NCI-H1092 (cell line): ENCODE data around the gene PHACTR3.

ENCODE experiments used
- DNase-seq: peaks from one replicate; lab custom pipeline; 2025; lab: John Stamatoyannopoulos, UW

The PHACTR3 gene

DNA sequence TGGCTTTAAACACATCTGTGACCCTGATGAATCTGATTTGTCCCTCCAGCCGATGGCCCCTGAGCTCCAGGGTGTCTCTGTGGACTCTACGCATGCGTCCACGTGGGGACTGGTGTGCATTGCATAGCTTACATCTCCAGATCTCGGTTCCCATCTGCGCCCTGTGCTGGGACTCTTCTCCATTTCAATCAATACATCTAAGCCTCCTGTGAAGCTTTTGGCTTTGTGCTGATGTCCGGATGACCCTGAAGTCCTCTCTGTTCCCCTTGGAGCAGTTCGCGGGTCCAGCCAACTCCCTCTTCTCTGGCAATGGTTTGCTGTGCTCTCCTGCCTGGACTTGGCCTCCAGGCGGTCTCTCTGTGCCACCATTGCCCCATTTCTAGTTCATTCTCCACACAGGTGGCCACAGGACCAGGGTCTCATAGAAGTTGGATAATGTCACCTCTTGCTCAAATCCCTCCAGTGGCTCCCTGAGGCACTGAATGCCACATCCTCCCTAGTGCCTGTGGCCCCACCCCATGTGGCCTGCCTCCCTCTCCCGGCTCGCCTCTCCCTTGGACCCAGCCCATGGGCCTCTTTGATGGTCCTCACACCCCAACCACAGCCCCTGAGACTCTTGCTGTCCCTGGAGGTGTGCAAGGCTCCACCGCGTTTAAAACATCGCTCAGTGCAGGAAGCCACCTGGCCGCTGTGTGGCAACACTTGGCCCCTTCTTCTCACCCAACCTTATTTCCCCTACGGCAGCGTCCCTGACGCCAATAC lies 173.7 kb downstream of the PHACTR3 start:
- no peak for DNase-seq

DNA sequence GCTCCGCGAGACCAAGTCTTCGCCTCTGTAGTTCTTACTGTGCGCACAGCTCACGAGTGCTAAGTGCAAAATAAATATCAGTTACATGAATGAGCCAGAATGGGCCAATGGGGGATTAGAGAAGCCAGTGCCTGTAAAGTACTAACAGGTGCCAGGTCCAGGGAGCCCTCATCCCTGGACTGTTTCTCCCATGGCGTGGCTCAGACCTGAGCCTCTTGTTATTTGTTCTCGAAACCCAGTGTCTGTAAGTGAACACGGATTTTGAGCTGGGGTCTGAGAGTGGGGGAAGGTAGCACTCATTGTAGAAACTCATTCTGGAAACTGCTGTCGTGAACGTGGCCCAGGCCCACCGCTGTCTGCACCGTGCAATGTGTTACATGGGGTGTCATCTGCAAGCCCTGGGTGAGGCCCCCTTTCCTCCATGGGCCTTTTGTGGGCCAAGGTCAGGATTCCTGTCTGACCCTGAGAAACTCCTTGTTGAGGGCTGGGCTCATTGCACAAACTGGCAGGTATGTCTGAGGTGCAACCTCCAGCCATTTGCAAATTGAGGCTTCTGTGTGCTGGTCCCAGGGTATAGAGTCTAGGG lies 174.4 kb downstream of the PHACTR3 start:
- DNase-seq: no peak

DNA sequence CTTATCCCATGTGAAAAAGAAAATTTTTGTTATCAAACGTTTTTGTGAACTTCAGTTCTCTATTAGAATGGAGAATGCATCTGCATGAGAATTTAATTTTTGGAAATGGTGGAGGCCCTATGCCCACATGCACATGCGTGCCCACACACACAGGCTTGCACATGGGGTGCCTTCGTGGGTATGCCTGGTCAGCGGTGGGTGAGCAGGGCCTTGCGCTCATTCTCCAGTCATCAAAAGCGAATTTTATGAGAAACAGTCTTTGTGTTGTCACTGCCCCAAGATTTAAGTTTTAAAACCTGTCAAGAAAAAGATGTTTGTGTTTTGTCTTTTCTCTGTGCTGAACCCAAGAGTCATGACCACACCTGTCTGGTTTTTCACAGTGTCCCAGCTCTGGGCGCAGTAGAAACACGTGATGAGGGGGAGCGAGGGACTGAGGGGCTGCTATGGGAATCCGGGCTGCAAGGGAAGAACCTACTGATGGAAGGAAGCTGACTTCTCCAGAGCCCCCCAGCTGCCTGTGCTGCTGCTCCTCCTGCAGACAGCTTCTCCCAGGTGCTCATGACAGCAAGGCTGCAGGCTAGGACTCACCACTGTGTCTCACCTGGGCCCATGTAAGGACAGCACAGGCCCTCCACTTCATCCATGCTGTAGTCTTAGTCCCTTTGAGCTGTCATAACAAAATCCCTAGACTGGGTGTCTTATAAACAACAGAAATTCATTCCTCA lies 175.5 kb downstream of the PHACTR3 start:
- DNase-seq: no peak

DNA sequence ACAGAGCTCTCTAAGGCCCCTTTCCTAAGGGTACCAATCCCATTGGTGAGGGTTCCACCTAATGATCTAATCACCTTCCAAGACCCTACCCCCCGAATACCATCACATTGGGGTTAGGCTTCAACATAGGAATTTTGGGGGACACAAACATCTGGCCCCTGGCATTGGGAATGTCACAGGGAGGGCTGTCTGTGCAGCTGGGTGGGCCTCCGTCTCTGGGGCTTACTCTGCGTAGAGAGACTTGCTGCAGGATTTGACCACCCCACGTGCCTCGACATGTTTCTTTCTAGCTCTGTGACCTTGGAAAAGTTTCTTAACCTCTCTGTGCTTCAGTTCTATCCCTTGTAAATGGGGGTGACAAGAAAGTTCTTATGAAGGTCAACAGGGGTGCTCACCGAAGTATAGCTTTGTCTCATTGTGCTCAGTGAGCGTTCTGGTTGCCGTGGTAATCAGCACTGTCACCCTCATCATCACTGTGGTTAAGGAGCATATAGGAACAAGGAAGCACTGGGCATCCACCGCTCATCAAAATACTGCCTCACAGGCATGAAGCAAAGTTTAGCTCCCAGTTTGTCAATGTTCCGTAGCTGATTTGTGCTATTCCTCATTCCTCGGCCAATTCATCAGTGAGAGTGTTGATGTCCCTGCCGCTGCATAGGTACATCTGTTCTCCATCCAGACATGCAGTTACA lies 176.3 kb downstream of the PHACTR3 start:
- DNase-seq: no peak

DNA sequence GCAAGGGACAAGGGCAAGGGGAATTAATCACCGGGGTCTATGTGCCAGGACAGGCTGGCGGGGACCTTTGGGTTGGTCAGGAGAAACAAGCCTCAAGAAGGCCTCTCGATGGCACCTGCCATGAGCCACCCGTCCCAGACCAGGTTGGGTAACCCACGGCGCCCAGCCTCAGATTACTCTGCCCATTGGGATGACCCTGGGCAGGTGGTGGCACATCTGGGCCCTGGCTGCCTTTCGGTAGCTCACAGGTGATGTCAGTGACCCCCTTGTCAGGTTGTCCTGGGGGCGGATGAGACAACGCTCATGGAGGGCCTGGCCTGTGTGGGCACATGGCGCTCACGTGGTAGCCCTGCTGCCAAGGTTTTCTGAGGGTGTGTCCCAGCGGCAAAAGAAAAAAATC lies 176.9 kb downstream of the PHACTR3 start:
- DNase-seq: no peak

DNA sequence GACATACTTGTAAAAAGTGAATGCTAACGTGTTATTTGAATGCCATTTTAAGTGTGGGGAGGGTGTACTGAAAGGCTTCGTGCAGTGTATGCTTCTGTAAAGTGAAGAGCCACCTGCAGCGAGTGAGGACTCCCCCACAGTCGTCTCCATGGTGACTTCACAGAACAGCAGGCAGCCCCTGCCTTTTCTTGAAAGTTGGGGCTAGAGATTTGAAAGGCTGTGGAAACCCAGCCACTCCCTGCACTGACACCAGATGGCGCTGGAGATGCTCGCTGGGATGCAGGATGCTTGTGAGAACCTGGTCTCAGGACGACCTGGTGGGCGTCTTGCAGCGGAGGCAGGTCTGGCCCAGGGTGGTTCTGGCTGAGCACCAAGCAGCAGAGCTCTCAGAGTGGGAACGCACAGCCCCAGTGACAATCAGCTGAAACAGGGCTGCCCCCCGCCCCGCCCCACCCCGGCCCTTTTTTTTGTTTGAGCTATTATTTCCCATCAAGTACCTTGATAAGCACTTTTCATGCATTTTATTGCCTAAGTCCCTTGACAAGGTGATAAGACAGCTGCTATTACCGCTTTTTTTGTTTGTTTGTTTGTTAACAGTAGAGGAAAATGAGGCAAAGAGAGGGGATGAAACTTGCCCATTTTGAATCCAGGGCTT lies 178.8 kb downstream of the PHACTR3 start:
- peak; percentile 41 for DNase-seq

DNA sequence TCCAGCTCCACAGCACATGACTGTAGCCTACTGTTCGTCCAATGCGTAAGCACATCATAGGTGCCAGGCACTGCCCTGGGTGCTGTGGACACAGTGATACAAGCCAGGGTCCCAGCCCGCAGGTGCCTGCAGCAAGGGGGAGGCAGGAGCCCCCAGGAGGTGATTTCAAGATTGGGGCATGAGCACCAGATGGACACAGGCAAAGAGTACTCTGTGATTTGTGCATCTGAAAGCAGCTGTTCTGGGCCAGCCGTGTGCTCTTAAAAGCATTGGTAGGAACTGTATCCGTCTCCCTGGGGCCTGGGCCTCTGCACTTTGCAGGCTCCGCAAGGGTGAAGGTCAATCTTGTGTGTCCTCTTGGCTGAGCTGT lies 179.3 kb downstream of the PHACTR3 start:
- DNase-seq: no peak

DNA sequence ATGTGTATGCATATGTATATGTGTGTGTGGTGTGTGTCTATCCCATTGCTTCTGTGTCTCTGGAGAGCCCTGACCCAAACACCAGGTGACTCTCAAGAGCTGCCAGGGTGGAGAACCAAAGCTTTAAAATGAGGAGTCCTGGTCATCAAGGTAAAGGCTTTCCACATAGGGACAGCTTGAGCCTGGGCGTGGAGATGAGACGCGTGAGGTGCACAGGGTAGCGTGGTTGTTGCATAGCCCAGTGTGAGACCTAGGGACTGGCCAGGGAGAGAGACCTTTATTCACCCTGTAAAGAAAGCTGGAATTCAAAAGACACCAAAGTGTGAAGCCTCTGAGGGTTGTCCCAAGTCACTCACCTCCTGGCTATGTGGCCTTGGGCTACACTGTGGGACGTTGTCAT lies 180.0 kb downstream of the PHACTR3 start:
- no peak for DNase-seq

DNA sequence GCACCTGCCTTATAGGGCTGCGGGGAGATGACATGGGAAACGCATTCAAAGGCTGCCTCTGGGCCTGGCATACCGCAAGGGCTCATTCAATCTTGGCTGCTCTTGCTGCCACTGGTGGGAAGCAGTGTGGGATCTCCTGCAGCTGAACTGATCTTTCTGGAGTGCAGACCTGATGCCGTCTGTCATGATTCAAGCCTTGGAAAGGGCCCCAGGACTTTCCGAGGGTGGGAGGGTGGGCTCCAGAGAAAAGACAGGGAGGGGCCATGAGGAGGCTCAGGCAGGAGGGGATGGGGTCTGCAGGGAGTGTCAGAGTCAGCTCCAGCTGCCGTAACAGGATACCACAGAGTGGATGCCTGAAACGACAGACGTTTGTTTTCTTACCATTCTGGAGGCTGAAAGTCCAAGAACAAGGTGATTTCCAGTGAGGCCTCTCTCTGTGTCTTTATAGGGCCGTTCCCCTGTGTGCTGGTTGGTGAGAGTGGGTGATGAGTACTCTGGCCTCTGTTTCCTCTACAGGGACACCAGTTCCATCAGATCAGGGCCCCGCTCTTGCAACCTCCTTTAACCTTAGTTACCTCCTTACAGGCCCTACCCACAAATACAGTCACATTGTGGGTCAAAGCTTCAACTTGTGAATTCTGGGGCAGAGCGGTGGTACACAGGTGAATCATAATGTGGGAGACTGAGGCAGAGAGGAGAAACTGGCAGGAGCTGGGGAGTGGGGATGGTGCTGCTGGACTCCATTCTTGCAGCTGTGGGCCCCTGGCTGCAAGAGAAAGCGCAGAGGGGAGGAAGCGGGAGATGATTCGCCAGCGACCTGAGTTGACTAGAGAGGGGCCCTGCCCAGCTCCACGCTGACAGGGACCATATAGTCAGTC lies 180.7 kb downstream of the PHACTR3 start:
- no peak for DNase-seq

DNA sequence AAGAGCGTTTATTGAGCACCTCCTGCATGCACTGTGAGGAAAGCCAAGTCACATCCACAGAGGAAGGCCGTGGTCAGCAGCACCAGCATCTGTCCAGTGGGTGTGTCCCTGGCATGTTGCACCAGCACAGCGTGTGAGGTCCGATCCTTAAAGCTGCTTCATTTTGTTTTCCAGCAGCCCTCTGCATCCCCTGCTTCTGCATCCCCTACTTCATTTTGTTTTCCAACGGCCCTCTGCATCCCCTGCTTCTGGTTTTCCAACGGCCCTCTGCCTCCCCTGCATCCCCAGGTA lies 181.3 kb downstream of the PHACTR3 start:
- DNase-seq: no peak

DNA sequence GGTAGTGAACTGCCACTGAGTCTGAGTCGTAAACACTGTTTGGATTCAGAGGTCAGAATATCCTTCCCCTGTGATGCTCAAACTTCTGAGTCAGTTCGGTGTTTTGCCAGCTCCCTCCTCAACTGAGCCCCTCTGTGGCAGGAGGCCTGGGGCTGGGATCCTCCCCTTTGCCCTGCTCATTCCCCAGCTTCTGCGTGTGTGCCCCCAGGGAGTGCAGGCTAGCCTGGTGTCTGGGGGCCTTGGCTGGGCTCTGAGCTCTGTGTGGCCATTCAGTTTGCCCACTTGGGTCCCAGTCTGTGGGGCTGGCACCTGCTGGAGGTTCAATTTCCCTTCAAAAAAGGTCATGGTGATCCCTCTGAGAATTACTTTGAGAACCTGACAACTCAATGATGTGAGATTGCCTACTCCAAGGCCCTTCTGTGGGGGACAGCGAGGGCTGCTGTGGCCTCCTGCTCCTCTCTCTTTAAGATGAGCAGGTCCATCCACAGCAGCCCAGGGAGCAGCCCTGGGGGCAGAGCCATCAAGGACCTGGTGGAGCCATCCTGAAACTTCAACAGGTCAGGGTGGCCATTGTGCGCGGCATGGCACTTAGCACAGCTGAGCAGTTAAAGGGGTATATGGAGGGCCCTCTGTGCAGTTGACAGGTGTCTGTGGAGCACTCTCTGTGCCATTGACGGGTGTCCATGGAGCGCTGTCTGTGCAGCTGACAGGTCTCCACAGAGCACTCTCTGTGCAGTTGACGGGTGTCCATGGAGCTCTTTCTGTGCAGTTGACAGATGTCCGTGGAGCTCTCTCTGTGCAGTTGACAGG lies 181.9 kb downstream of the PHACTR3 start:
- no peak for DNase-seq

DNA sequence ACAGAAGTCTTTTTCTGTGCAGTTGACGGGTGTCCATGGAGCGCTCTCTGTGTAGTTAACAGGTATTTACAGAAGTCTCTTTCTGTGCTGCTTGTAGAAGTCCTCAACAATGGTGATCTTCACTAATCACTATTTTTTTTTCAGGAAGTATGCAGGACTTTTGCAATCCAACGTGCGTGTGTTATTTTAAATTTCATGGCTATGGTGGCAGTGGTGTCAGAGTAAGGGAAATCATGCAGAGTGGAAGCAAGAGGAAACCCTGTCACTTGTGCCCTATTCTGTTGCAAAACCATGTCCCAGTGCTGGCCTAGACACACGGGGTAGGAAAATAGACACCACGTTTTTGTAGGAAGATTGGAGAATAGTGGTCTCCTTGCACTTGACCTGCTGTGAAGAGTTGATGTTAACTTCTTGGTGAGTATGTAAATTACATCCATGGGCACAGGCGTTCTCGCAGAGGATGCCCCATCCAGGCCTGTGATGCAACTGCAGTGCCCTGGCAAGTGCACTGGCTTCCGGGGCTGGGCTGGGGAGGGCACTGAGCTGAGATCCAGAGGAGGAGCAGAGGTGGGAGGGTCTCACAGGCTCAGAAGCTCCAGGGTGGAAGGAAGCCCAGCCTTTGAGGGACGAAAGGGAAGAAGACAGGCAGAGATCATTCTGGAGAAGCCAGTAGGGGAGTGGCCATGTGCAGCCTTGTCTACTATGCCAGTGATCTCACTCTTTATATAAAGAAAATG lies 182.6 kb downstream of the PHACTR3 start:
- DNase-seq: no peak

DNA sequence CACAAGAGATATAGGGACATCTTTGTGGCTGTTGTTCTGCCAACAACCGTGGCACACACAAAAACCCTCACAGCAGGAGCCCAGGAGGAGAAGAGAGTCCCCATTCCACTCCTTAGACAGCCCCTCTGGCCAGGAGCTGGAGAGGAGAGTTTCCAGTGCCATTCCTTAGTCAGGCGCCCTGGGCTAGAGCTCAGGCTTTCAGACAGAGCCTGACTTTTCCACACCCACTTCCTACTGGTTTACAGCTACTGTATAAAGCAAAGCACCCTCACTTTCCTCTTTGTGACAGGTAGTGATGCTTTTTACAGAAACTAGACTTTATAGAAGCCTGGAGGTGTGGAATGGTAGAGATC lies 183.2 kb downstream of the PHACTR3 start:
- DNase-seq: no peak

DNA sequence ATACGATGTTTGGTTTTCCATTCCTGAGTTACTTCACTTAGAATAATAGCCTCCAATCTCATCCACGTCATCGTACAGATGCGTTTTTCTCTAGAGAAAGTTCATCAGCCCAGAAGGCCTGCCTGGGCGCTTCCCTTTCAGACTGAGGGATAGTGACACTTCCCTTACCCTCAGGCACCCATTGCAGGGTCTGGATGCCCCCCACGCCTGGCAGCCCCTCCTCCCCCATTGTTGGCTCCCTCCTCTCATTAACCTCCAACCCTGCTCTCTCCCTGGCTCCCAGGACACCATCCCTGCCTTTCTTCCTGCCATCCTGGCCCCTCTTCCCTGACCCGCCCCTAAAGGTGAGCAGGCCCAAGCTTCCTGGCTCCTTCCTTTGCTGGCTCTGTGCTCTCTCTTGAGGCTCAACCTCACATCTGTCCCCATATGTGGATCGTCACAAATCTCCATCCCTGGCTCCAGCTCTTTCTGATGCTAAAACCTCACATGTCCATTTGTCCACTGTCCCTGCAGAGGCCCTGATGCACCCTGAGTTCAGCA lies 183.9 kb downstream of the PHACTR3 start:
- no peak for DNase-seq

DNA sequence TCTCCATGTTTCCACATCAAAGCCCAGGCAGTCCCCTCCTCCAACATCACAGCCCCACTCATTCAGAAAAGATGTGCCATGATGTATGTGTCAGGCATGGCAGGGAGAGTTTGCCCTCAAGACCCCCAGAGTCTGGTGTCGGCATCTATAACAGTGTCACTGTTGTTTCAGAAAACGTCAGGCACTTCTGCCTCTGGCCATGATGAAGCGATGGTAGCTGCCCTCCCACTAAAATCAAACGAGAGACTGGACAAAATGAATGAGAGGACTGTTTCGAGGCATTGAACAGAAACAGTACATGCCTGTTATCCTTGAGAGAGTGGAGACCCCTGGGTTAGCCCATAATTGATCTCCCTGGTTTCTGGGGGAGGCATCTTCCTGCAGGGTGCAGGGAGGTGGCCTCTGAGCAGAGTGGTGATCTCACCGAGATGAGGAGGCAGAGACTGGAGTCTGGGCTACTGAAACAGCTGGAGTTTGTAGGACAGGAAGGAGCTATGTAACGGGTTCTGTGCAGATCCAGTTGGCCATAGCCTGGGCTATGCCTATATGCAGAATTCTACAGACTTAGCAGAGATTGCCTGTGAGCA lies 184.6 kb downstream of the PHACTR3 start:
- no peak for DNase-seq

DNA sequence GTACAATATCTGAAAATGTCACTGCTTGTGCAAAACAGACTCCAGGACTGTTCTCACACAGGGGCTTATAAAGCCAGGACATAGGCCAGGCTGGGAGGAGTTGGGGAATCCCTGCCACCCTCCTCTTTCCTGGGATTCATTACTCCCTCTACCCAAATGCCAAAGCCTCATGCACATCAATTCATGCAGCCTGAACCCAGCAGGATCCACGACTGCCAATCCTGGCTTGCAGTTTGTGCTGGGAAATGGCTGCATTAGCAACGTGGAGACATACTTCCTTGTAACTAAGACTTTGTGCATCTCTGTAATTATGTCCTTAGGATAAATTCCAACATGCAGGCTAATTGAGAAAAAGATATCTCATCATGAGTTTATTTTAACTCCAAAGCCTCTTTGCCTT lies 185.3 kb downstream of the PHACTR3 start:
- DNase-seq: no peak

DNA sequence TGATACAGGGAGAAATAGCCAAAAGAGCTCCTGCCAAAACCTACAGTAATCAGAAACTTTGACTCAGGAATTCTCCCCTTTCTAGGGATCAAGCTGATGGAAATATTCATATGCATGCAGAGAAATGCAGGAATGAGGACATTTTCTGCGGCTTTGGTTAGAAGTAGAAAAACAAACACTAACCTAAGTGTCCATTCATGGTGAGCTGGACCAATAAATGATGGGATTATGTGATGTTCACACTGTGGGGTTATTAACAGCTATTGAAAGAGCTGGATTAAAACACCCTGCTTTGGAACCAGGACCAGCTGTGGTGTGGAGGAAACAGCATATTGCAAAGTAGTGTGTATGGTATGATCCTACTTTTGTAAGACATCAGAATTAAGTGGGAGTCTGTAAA lies 186.0 kb downstream of the PHACTR3 start:
- DNase-seq: no peak

DNA sequence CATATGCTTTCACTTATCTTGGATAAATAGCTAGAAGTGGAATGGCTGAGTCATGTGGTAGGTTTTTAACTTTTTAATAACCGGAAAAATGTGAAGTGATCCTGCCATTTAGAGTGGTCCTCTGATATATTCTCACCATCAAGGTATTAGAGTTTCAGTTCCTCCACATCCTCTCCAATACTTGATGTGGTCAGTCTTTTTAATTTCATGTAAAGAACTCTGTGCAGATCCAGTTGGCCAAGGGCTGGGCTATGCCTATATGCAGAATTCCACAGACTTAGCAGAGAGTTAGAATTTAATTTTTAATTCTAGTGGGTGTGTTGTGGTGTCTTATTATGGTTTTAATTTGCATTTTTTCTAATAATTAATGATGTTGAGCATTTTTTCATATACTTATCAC lies 188.0 kb downstream of the PHACTR3 start:
- no peak for DNase-seq

DNA sequence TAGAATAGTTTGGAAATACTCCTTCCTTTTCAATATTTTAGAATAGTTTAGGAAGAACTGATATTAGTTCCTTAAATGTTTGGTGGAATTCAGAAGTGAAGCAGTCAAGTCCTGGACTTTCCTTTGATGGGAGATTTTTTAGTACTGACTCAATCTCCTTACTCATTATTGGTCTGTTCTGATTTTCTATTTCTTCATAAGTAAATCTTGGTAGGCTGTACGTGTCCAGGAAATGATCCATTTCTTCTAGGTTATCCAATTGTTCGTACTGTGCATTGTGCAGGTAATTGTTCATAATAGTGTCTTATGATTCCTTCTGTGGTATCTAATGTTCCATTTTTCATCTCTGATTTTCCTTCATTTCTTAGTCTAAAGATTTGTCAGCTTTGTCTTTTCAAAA lies 190.2 kb downstream of the PHACTR3 start:
- no peak for DNase-seq
